HCT116 (cell line): ENCODE measurements around the gene GRID2. TPM values are rescaled to one million over a fixed set of nuclear protein-coding genes. Genes with fewer than 3 reads are reported as not detected.

Experiments
- ATAC-seq: fragments of 200-7000 bp; cut with Tn5 transposase; 2 replicates; pipeline ENCODE4 v1.9.1; 2020; ENCODE audit warnings: mild to moderate bottlenecking, moderate library complexity
- BruUV-seq: library from RNA; stranded (reverse); fragments of 400-500 nt; replicated peaks from 2 replicates; lab custom pipeline; 2021; lab: Mats Ljungman, UMichigan
- CTCF ChIA-PET: fragments of 300-600 bp; sonication (Branson Sonifier 250); formaldehyde crosslinking; loops from one replicate; lab custom pipeline; 2021; ENCODE audit warnings: antibody characterized with exemption; lab: Charles Lee
- POLR2A ChIA-PET: fragments of 300-600, 350-600 bp; sonication (Branson Sonifier 250); formaldehyde crosslinking; loops from one replicate; lab custom pipeline; 2021; ENCODE audit warnings: antibody characterized with exemption; lab: Charles Lee
- RAD21 ChIA-PET, 2 experiments: fragments of 300-600 bp; sonication (Branson Sonifier 250); formaldehyde crosslinking; loops; one replicate each; lab custom pipeline; 2023; ENCODE audit warnings: low total read pairs in 2 of 2; ENCODE audit not compliant: uncharacterized antibody in 2 of 2, unreplicated experiment in 2 of 2, low non-redundant PET in 1 of 2; lab: Charles Lee
- DNase-seq: peaks from one replicate; pipeline ENCODE4 v3.0.0-alpha.2; 2010; ENCODE audit warnings: low read depth, low spot score
- H2AFZ ChIP-seq: fragments of 200-600 bp; shearing (Covaris generic), sonication (generic); 2 replicates; pipeline ENCODE4 v1.6.1; 2017; ENCODE audit warnings: low read depth, mixed run types, mixed read lengths, antibody characterized with exemption, low read length; ENCODE audit not compliant: poor library complexity, severe bottlenecking
- H3K27ac ChIP-seq: 2 replicates; pipeline ENCODE4 v1.5.1; 2012; ENCODE audit warnings: low read depth, low read length
- H3K27me3 ChIP-seq: fragments of 200-600 bp; sonication (generic); 2 replicates; pipeline ENCODE4 v1.6.1; 2016; ENCODE audit warnings: mixed run types, low read length, mixed read lengths; ENCODE audit not compliant: insufficient read depth
- H3K36me3 ChIP-seq, 2 experiments: fragments of 200-500 bp in 1 of 2; fragments of 200-600 bp in 1 of 2; sonication (Bioruptor generic) in 1 of 2; sonication (generic) in 1 of 2; 2 replicates each; pipeline versions ENCODE4 v1.5.1 to v1.6.1; 2014 to 2016; ENCODE audit warnings: low read length in 2 of 2, inconsistent platforms in 1 of 2, mixed read lengths in 1 of 2, mixed run types in 1 of 2; ENCODE audit not compliant: insufficient read depth in 2 of 2, control insufficient read depth in 1 of 2
- H3K4me1 ChIP-seq, 2 experiments: fragments of 200-600 bp in 1 of 2; sonication (generic) in 1 of 2; 2 replicates each; pipeline versions ENCODE4 v1.5.1 to v1.6.1; 2012 to 2017; ENCODE audit warnings: low read length in 2 of 2, inconsistent platforms in 1 of 2, mild to moderate bottlenecking in 1 of 2, mixed read lengths in 1 of 2, mixed run types in 1 of 2, moderate library complexity in 1 of 2; ENCODE audit not compliant: insufficient read depth in 2 of 2, control insufficient read depth in 1 of 2
- H3K4me2 ChIP-seq: fragments of 200-600 bp; sonication (generic); 2 replicates; pipeline ENCODE4 v1.6.1; 2017; ENCODE audit warnings: mixed run types, low read length, mixed read lengths
- H3K4me3 ChIP-seq, 2 experiments: fragments of 200-600 bp in 1 of 2; sonication (generic) in 1 of 2; replicated peaks in 1 of 2; 2 replicates each; pipeline ENCODE4 v1.5.1; 2011 to 2016; ENCODE audit warnings: low read length in 2 of 2, control low read depth in 1 of 2, low read depth in 1 of 2, mild to moderate bottlenecking in 1 of 2, mixed read lengths in 1 of 2, mixed run types in 1 of 2
- H3K79me2 ChIP-seq: fragments of 200-600 bp; sonication (generic); 2 replicates; pipeline ENCODE4 v1.6.1; 2017; ENCODE audit warnings: mild to moderate bottlenecking, mixed run types, low read length, moderate library complexity, mixed read lengths; ENCODE audit not compliant: insufficient read depth
- H3K9ac ChIP-seq: fragments of 200-600 bp; sonication (generic); 2 replicates; pipeline ENCODE4 v1.6.1; 2016; ENCODE audit warnings: low read length, mixed read lengths
- H3K9me2 ChIP-seq: fragments of 200-600 bp; sonication (generic), shearing (Covaris generic); 2 replicates; pipeline ENCODE4 v1.6.1; 2017; ENCODE audit warnings: mixed run types, mild to moderate bottlenecking, moderate library complexity; ENCODE audit not compliant: insufficient read depth
- H3K9me3 ChIP-seq, 2 experiments: fragments of 200-500 bp in 1 of 2; fragments of 200-600 bp in 1 of 2; sonication (Bioruptor generic) in 1 of 2; sonication (generic) in 1 of 2; 2 replicates each; pipeline ENCODE4 v1.6.1; 2014 to 2017; ENCODE audit warnings: low read length in 2 of 2, mixed read lengths in 2 of 2, inconsistent platforms in 1 of 2, low read depth in 1 of 2, mild to moderate bottlenecking in 1 of 2, mixed run types in 1 of 2, moderate library complexity in 1 of 2; ENCODE audit not compliant: control insufficient read depth in 1 of 2, insufficient read depth in 1 of 2
- H4K20me1 ChIP-seq: fragments of 200-600 bp; sonication (generic), shearing (Covaris generic); 2 replicates; pipeline ENCODE4 v1.6.1; 2017; ENCODE audit warnings: mixed run types, mild to moderate bottlenecking, moderate library complexity; ENCODE audit not compliant: insufficient read depth
- CBX3 ChIP-seq: IDR thresholded peaks from 2 replicates; pipeline ENCODE4 v1.6.1; 2012; ENCODE audit warnings: low read depth
- CEBPB ChIP-seq: IDR thresholded peaks from 2 replicates; pipeline ENCODE4 v1.6.1; 2012; ENCODE audit warnings: low read depth
- EGR1 ChIP-seq: IDR thresholded peaks from 2 replicates; pipeline ENCODE4 v1.6.1; 2012; ENCODE audit warnings: low read depth
- EZH2phosphoT487 ChIP-seq: fragments of 200-600 bp; IDR thresholded peaks from 2 replicates; pipeline ENCODE4 v1.6.1; 2018; ENCODE audit warnings: antibody characterized with exemption, borderline replicate concordance
- JUND ChIP-seq: IDR thresholded peaks from 2 replicates; pipeline ENCODE4 v1.6.1; 2012
- POLR2AphosphoS5 ChIP-seq: IDR thresholded peaks from 2 replicates; pipeline ENCODE4 v1.6.1; 2011; ENCODE audit warnings: mild to moderate bottlenecking, low read depth, low read length, moderate library complexity
- RAD21 ChIP-seq: IDR thresholded peaks from 2 replicates; pipeline ENCODE4 v1.6.1; 2012; ENCODE audit warnings: low read depth, mild to moderate bottlenecking
- ZFX ChIP-seq: fragments of 450-650 bp; IDR thresholded peaks from 2 replicates; pipeline ENCODE4 v1.6.1; 2017
- ZNF274 ChIP-seq: fragments of 200-500 bp; sonication (Bioruptor generic); IDR thresholded peaks from 2 replicates; pipeline ENCODE4 v1.6.1; 2014; ENCODE audit warnings: mild to moderate bottlenecking, low read depth, low read length, inconsistent platforms
- intact Hi-C: fragments of 100-400 bp; cut with micrococcal nuclease; formaldehyde crosslinking; loops from 2 replicates; pipeline ENCODE4 v1.10.0; 2022
- total RNA-seq: library from RNA; stranded (reverse); gene quantifications from one replicate; pipeline ENCODE4 v1.2.1, GENCODE V29; 2021; ENCODE audit not compliant: unreplicated experiment
- TF ChIP-seq, protein P1 (sequence below): IDR thresholded peaks from 2 replicates; pipeline ENCODE4 v1.6.1; 2012; ENCODE audit warnings: low read depth
- TF ChIP-seq, protein P2 (sequence below), 3 experiments: fragments of 200-600 bp in 1 of 3; sonication (generic) in 1 of 3; IDR thresholded peaks in 2 of 3; conservative IDR thresholded peaks in 1 of 3; 2 replicates each; pipeline ENCODE4 v1.5.1; 2012 to 2017; ENCODE audit warnings: low read depth in 2 of 3, low read length in 2 of 3, antibody characterized with exemption in 1 of 3, borderline replicate concordance in 1 of 3, control low read depth in 1 of 3, mild to moderate bottlenecking in 1 of 3, mixed read lengths in 1 of 3, mixed run types in 1 of 3, moderate library complexity in 1 of 3; ENCODE audit not compliant: insufficient read depth in 1 of 3

Gene GRID2
- total RNA-seq, 1 experiment from 2014 or later = not detected

DNA sequence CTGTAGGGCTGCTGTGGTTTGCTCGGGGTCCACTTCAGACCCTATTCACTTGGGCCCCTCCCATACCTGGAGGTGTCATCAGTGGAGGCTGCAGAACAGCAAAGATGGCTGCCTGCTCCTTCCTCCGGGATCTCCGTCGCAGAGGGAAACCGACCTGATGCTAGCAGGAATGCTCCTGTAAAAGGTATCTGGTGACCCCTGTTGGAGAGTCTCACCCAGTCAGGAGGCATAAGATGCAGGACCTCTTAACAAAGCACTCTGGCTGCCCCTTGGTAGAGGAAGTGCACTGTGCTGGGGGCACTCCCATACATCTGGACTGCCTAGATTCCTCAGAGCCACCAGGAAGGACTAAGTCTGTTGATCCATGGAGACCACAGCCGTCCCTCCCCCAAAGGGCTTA is 296.9 kb downstream of the GRID2 start:
- H3K9me2 ChIP-seq = no peaks in the 10 kb centered on the region
- H3K27me3 ChIP-seq = no peaks in the 10 kb centered on the region
- H3K9ac ChIP-seq = no peak overlapping the region
- no peaks in the 10 kb centered on the region for H3K36me3 ChIP-seq
- ChIA-PET POLR2A (no interaction called here), CTCF (no interaction called here), RAD21 (no interaction called here)
- BruUV-seq = no TSS peak
- no peak overlapping the region for H3K4me3 ChIP-seq
- intact Hi-C loops = no loop called here
- no peaks in the 10 kb centered on the region for H4K20me1 ChIP-seq
- DNase-seq (no peak), ATAC-seq (peak; percentile 63; the same call in 1 of the 2 replicates)
- H3K4me2 ChIP-seq = no peak overlapping the region
- no peaks in the 10 kb centered on the region for H3K9me3 ChIP-seq
- no peaks in the 10 kb centered on the region for H3K79me2 ChIP-seq
- H2AFZ ChIP-seq = no peak overlapping the region
- TF ChIP-seq ZFX (no peak), EZH2phosphoT487 (no peak), RAD21 (peak; percentile 27; the same call in 1 of the 2 replicates), ZNF274 (no peak), JUND (no peak)
- TF ChIP-seq, protein P1, sequence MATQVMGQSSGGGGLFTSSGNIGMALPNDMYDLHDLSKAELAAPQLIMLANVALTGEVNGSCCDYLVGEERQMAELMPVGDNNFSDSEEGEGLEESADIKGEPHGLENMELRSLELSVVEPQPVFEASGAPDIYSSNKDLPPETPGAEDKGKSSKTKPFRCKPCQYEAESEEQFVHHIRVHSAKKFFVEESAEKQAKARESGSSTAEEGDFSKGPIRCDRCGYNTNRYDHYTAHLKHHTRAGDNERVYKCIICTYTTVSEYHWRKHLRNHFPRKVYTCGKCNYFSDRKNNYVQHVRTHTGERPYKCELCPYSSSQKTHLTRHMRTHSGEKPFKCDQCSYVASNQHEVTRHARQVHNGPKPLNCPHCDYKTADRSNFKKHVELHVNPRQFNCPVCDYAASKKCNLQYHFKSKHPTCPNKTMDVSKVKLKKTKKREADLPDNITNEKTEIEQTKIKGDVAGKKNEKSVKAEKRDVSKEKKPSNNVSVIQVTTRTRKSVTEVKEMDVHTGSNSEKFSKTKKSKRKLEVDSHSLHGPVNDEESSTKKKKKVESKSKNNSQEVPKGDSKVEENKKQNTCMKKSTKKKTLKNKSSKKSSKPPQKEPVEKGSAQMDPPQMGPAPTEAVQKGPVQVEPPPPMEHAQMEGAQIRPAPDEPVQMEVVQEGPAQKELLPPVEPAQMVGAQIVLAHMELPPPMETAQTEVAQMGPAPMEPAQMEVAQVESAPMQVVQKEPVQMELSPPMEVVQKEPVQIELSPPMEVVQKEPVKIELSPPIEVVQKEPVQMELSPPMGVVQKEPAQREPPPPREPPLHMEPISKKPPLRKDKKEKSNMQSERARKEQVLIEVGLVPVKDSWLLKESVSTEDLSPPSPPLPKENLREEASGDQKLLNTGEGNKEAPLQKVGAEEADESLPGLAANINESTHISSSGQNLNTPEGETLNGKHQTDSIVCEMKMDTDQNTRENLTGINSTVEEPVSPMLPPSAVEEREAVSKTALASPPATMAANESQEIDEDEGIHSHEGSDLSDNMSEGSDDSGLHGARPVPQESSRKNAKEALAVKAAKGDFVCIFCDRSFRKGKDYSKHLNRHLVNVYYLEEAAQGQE = no peak
- H3K27ac ChIP-seq = no peak overlapping the region
- no peaks in the 10 kb centered on the region for H3K4me1 ChIP-seq

DNA sequence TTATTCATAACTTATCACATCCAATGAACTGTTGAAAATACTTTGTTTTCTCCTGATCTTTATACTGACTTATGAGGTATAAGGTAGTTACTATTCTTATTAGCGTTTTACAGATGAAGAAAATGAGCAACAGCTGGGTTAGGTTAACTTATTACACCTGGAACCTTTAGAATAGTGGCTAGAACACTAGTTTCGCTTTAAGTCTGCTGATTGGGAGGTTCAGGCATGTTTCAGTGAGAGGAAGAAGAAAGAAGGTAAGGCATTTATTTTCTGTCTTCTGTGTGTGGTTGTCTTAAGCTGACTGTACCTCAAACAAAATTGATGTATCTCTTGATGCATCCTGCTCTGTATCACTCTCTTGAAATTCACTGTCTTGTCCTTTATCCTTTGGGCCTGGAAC is 302.5 kb downstream of the GRID2 start:
- H3K27ac ChIP-seq = no peak overlapping the region
- intact Hi-C loops = no loop called here
- no peaks in the 10 kb centered on the region for H3K27me3 ChIP-seq
- no peak overlapping the region for H2AFZ ChIP-seq
- H4K20me1 ChIP-seq = no peaks in the 10 kb centered on the region
- ChIA-PET RAD21 (no interaction called here), POLR2A (no interaction called here), CTCF (no interaction called here)
- no TSS peak for BruUV-seq
- H3K9me3 ChIP-seq = no peaks in the 10 kb centered on the region
- no peak for DNase-seq
- no peak overlapping the region for H3K4me3 ChIP-seq
- no peaks in the 10 kb centered on the region for H3K4me1 ChIP-seq
- TF ChIP-seq, protein P2, sequence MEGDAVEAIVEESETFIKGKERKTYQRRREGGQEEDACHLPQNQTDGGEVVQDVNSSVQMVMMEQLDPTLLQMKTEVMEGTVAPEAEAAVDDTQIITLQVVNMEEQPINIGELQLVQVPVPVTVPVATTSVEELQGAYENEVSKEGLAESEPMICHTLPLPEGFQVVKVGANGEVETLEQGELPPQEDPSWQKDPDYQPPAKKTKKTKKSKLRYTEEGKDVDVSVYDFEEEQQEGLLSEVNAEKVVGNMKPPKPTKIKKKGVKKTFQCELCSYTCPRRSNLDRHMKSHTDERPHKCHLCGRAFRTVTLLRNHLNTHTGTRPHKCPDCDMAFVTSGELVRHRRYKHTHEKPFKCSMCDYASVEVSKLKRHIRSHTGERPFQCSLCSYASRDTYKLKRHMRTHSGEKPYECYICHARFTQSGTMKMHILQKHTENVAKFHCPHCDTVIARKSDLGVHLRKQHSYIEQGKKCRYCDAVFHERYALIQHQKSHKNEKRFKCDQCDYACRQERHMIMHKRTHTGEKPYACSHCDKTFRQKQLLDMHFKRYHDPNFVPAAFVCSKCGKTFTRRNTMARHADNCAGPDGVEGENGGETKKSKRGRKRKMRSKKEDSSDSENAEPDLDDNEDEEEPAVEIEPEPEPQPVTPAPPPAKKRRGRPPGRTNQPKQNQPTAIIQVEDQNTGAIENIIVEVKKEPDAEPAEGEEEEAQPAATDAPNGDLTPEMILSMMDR (IDR thresholded peaks at IDR 0.05 in 2 of 3, conservative IDR thresholded peaks at IDR 0.05 in 1 of 3; ENCODE audit: borderline replicate concordance in 1 of 3, insufficient read depth in 1 of 3, low read depth in 2 of 3, low read length in 2 of 3) = no peak
- TF ChIP-seq CBX3 (no peak), EZH2phosphoT487 (no peak), CEBPB (no peak), POLR2AphosphoS5 (no peak), EGR1 (no peak)
- no peak overlapping the region for H3K4me2 ChIP-seq
- no peaks in the 10 kb centered on the region for H3K79me2 ChIP-seq
- H3K9me2 ChIP-seq = no peaks in the 10 kb centered on the region
- no peak overlapping the region for H3K9ac ChIP-seq
- no peaks in the 10 kb centered on the region for H3K36me3 ChIP-seq
- ATAC-seq = no peak
